GM10266 (cell line): ENCODE results near the gene IFI44L.

Source experiments
- DNase-seq: peaks from one replicate; pipeline ENCODE4 v3.0.0; 2012; ENCODE audit errors: extremely low spot score
- CTCF ChIP-seq: IDR thresholded peaks from 2 replicates; pipeline ENCODE4 v1.5.1; 2012; ENCODE audit warnings: mild to moderate bottlenecking, low read depth; ENCODE audit not compliant: control insufficient read depth, insufficient read depth; ENCODE audit errors: missing control alignments

Gene IFI44L

GRCh38 chr1:78691995-78692747 lies 71.9 kb downstream of the IFI44L start:
- TF ChIP-seq CTCF: no peak
- no peak for DNase-seq
